ENCODE data around the gene EMSY.
"Not testable (repeated sequence)": the region's sequence is repeated elsewhere in the genome, so short reads cannot be mapped to it uniquely, and the experiment has no call there.

The EMSY gene

GRCh38 chr11:76444384-76445120 is at the start of gene EMSY:
Gene EMSY, plus strand, starts transcription at chr11:76445018. Its CDS starts 1,921 bp downstream, at chr11:76446939.
- DNase-seq (ENCODE audit: low read depth in 3 of 3), result peak; percentile 78 to 92 (median 83)

GRCh38 chr11:76395296-76395695 is 49.5 kb upstream of the EMSY start:
- DNase-seq (ENCODE audit: low read depth in 3 of 3), result no peak

DNA sequence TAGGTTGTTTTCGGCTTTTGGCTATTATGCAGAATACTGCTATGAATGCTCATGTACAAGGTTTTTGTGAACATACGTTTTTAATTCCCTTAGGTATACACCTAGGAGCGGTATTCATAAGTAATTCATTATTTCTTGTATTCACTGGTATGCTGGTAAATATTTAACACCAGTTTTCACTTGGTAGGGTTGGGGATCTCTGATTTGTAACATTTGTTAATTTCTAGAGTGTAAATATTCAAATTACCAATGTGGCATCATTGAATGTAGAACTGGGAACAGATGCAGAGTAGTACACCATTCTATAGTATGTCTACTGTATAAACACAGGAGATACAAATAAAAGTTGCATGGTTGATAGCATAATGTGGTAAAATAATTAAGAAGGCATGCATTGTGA is 47.4 kb upstream of the EMSY start:
- DNase-seq (ENCODE audit: low read depth in 3 of 3), result no peak

- no peak for DNase-seq (ENCODE audit: low read depth in 3 of 3)
Observed at GRCh38 chr11:76400967-76401366, 43.9 kb upstream of the EMSY start.

GRCh38 chr11:76401484-76401883 is 43.3 kb upstream of the EMSY start:
- not testable (repeated sequence) for DNase-seq (ENCODE audit: low read depth in 3 of 3)

- DNase-seq (ENCODE audit: low read depth in 3 of 3), result no peak
Observed at GRCh38 chr11:76406359-76406758, 38.5 kb upstream of the EMSY start.

- no peak for DNase-seq (ENCODE audit: low read depth in 3 of 3)
Observed at GRCh38 chr11:76408171-76408965, 36.5 kb upstream of the EMSY start.

- DNase-seq (ENCODE audit: low read depth in 3 of 3), result no peak
Observed at GRCh38 chr11:76410851-76411357, 33.9 kb upstream of the EMSY start.

DNA sequence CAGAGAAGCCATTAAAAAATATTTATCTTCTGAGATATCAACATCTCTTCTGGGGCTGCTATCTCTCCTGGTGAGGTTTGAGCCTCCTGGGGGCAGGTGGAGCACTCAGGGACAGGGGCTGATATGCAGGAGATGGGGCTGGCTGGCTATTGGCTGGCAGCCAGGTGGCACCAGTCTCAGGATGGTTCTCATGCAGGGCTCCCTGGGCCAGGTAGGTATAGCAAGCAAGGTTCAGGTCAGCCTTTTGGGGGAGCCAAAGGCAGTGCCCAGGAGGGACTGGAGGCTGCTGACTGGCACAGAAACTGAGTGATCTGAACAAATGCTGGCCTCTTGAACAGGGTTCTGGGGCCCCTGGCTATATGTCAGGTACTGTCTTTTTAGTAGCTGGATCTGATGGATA is 29.7 kb upstream of the EMSY start:
- DNase-seq (ENCODE audit: low read depth in 3 of 3), result no peak

DNA sequence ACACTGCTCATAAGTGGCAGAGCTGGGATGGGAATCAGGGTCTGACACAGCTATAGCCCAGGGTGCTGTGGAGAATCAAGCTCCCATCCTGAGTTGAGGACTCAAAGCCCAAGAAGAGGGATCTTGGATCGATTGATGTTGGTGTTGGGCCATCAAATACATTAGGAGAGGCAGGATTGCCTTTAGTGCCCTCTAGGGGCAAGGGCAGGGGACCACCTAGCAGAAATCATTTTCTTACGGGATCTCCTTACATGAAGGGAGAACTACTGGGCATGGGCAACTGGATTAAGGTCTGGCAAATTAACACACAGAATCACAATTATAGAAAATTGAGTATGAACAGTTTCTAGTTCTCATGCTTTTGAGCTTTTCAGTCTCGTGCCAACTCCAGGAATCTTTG is 24.9 kb upstream of the EMSY start:
- DNase-seq (ENCODE audit: low read depth in 3 of 3), result no peak

DNA sequence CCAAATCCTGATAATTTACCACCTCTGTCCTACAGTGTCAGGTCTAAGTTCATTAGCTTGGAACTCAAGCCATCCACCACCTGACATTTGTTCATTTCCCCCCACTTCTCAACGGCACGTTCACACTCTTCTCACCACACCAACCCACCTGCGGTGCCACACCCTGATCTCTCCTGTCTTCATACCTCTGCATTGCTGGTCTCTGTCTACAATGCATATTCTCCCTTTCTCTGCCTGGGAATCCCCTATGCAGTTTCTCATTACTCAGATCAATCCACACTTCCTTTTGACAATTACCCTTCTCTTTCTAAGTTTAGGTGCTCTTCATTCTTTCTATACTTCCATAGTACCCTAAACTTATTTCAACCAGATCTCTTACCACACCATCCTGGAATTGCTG is 20.4 kb upstream of the EMSY start:
- DNase-seq (ENCODE audit: low read depth in 3 of 3), result peak in 1 of 3 experiments; percentile 15

GRCh38 chr11:76424891-76425290 is 19.9 kb upstream of the EMSY start:
- no peak for DNase-seq (ENCODE audit: low read depth in 3 of 3)

DNA sequence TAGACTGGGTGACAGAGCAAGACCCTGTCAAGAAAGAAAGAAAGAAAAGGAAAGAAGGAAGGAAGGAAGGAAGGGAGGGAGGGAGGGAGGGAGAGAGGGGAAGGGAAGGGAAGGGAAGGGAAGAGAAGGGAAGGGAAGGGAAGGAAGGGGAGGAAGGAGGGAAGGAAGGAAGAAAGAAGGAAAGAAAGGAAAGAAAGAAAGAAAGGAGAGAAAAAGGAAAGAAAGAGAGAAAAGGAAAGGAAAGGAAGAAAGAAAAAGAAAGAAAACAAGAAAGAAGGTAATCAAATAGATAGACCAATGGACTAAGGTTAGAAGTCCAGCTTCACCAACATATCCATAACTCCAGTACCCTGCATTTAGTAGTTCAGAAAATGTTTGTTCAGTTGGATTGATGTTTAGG is 18.2 kb upstream of the EMSY start:
- DNase-seq (ENCODE audit: low read depth in 3 of 3), result no peak

DNA sequence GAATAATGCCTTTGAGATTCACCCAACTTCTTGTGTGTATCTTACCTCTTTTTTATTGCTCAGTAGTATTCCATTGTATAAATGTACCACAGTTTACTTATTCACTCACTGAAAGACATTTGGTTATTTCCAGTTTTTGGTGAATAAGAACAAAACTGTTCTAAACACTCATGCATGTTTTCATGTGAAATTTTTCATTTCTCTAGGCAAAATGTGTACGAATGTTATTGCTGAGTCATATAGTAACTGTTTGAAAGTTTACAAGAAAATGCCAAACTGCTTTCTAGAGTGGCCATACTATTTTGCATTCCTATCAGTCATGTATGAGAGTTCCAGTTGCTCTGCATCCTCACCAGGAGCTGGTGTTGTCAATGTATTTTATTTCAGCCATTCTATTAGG is 8.8 kb upstream of the EMSY start:
- no peak for DNase-seq (ENCODE audit: low read depth in 3 of 3)

GRCh38 chr11:76443268-76443980 is 1.4 kb upstream of the EMSY start:
- no peak for DNase-seq (ENCODE audit: low read depth in 3 of 3)

GRCh38 chr11:76444065-76444383 is 794 bp upstream of the EMSY start:
- no peak for DNase-seq (ENCODE audit: low read depth in 3 of 3)

GRCh38 chr11:76445121-76446084 is 585 bp downstream of the EMSY start:
- peak; percentile 18 to 66 (median 30) for DNase-seq (ENCODE audit: low read depth in 3 of 3)

DNA sequence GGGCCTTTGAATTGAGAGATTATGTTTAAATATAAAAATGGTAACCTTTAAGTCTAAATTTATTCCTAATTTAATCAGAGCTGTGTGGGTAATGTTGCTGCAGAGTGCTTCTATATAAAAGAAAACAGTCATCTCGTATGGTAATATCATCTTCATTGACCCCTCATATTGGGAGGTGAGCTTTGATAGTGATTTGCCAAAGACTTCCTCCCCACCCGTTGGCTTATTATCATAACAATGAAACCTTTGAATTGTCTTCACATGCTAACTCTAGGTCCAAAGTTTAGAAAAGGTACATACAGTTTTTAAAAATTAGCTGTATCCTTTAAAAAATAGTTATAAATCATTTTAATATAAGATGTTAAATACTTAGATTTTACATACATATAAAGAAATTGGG is 3.7 kb downstream of the EMSY start:
- DNase-seq (ENCODE audit: low read depth in 3 of 3), result no peak

GRCh38 chr11:76453248-76453647 is 8.4 kb downstream of the EMSY start:
- no peak for DNase-seq (ENCODE audit: low read depth in 3 of 3)

DNA sequence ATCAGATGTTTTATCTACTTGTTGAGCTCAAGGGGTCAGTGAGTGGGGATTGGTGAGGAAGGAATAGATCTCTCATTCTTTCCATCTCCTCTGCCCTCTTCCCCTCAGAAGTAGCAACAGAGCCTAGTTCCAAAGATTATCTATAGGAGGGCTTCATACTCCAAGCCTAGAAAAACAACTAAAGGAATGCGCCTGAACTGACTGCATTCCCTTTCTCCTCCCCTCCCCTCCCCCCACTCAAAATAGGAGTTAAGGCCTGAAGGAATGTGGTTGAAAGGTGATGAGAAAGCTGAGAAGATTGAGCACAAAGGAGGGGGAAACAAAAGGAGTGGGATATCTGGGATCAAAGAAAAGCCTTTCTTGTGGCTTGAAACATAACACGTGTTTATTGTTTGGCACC is 10.5 kb downstream of the EMSY start:
- DNase-seq (ENCODE audit: low read depth in 3 of 3), result no peak

GRCh38 chr11:76455931-76456330 is 11.1 kb downstream of the EMSY start:
- no peak for DNase-seq (ENCODE audit: low read depth in 3 of 3)
